Liver (tissue), 2 donors: ENCODE results near the gene CS.

Experiments
- FOXA1 ChIP-seq: IDR thresholded peaks from 2 replicates; pipeline ENCODE4 v1.6.1; 2016; ENCODE audit warnings: antibody characterized with exemption
- TF ChIP-seq, protein P1 (sequence below): fragments of 150-350 bp; IDR thresholded peaks from 2 replicates; pipeline ENCODE4 v1.5.1; 2017; ENCODE audit warnings: improper control_type of control experiment, low read depth, low read length; ENCODE audit not compliant: missing input control
- donor health status: healthy.

DNA sequence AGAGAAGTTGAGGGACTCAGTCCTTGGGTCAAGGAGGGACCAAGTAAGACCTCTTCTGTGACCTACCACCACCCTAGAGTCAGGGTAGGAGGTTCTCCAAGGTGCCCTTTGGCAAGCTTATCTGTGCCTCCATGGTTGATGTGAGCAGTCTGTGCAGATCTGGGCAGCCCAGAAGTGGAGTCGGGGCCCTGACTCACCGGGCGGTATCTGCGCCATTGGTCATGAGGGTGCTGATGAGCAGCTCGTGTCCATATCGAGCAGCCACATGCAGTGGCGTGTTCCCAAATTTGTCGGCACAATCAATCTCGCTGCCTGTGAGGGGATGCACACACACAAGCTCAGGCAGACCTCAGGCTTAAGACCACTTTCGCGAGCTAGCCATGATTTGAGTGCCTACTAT, 47.0 kb downstream of the CS start:
- no peak for TF ChIP-seq FOXA1
- TF ChIP-seq, protein P1, sequence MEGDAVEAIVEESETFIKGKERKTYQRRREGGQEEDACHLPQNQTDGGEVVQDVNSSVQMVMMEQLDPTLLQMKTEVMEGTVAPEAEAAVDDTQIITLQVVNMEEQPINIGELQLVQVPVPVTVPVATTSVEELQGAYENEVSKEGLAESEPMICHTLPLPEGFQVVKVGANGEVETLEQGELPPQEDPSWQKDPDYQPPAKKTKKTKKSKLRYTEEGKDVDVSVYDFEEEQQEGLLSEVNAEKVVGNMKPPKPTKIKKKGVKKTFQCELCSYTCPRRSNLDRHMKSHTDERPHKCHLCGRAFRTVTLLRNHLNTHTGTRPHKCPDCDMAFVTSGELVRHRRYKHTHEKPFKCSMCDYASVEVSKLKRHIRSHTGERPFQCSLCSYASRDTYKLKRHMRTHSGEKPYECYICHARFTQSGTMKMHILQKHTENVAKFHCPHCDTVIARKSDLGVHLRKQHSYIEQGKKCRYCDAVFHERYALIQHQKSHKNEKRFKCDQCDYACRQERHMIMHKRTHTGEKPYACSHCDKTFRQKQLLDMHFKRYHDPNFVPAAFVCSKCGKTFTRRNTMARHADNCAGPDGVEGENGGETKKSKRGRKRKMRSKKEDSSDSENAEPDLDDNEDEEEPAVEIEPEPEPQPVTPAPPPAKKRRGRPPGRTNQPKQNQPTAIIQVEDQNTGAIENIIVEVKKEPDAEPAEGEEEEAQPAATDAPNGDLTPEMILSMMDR: no peak
